Body of pancreas (tissue), 4 donors: ENCODE data around the gene RINL.

Experiments
- POLR2A ChIP-seq, 3 donors: fragments of 450-650 bp; IDR thresholded peaks; one replicate each; pipeline ENCODE4 v1.6.1; 2016; ENCODE audit warnings: antibody characterized with exemption in 3 of 3, mild to moderate bottlenecking in 2 of 3
- TF ChIP-seq, protein P1 (sequence below), 7 experiments: fragments of 450-650 bp in 4 of 7; fragments of 200-600 bp in 3 of 7; sonication (generic) in 3 of 7; IDR thresholded peaks; one replicate each; pipeline ENCODE4 v1.5.1; 2016 to 2019; ENCODE audit warnings: antibody characterized with exemption in 7 of 7

DNA sequence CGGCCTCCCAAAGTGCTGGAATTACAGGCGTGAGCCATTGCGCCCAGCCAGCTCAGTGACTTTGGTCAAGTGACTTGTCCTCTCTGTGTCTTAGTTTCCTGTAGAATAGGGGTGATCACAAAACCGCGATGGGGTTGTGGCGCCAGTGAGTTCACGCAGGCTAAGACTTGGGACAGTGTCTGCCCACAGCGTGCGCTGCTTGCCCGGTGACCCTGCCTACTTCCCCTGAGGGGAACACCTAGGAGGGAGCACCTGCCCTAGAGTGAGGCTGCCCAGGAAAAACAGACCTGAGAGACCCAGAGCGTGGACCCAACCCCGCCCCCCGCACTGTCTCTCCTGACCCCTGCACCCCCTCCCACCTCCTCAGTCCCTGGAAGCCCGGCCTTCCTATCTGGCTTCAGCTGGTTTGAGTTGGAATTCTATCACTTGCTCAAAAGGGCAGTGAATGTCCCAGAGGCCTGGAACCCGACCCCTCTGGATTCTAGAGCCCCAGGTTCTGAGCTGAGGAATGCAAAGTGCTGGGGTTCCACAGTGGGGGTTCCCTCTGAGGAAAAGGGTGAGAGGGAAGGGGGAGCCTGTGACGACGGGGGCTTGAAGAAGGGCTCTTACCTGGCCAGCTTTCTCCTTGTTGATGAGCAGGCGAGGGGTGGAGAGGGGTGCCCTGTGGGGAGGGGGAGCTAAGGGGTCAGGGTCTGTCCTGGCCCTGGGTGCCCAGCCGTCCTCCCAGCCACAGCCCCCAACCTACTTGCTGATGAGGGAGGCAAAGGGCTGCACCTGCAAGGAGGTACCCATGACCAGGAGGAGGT is 2.2 kb upstream of the RINL start:
- TF ChIP-seq POLR2A (IDR thresholded peaks at IDR 0.05), result no peak
- TF ChIP-seq, protein P1, sequence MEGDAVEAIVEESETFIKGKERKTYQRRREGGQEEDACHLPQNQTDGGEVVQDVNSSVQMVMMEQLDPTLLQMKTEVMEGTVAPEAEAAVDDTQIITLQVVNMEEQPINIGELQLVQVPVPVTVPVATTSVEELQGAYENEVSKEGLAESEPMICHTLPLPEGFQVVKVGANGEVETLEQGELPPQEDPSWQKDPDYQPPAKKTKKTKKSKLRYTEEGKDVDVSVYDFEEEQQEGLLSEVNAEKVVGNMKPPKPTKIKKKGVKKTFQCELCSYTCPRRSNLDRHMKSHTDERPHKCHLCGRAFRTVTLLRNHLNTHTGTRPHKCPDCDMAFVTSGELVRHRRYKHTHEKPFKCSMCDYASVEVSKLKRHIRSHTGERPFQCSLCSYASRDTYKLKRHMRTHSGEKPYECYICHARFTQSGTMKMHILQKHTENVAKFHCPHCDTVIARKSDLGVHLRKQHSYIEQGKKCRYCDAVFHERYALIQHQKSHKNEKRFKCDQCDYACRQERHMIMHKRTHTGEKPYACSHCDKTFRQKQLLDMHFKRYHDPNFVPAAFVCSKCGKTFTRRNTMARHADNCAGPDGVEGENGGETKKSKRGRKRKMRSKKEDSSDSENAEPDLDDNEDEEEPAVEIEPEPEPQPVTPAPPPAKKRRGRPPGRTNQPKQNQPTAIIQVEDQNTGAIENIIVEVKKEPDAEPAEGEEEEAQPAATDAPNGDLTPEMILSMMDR (IDR thresholded peaks at IDR 0.05), result no peak
